ENCODE data around the gene RNASE13.
"Not testable (repeated sequence)": the region's sequence is repeated elsewhere in the genome, so short reads cannot be mapped to it uniquely, and the experiment has no call there.

The RNASE13 gene

DNA sequence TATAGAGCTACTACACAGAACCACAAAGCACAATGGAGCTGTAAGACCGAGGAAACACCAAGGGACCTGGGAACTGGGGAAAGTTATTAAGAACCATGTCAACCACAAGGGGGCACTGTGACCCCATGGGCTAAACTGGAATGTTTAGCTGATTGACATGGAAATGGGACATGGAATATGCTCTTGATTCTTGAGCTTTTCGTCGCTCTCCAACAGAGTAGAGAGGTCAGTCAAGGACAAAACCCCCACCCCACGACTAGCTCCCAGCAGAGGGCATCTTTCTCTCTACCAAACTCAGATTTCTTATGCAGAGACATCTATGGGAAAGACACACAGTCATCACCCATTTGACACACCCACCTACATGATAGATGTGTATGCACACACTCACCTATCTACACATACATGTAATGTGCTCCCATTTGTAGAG lies 19.8 kb downstream of the RNASE13 start:
- TF ChIP-seq, protein P1, sequence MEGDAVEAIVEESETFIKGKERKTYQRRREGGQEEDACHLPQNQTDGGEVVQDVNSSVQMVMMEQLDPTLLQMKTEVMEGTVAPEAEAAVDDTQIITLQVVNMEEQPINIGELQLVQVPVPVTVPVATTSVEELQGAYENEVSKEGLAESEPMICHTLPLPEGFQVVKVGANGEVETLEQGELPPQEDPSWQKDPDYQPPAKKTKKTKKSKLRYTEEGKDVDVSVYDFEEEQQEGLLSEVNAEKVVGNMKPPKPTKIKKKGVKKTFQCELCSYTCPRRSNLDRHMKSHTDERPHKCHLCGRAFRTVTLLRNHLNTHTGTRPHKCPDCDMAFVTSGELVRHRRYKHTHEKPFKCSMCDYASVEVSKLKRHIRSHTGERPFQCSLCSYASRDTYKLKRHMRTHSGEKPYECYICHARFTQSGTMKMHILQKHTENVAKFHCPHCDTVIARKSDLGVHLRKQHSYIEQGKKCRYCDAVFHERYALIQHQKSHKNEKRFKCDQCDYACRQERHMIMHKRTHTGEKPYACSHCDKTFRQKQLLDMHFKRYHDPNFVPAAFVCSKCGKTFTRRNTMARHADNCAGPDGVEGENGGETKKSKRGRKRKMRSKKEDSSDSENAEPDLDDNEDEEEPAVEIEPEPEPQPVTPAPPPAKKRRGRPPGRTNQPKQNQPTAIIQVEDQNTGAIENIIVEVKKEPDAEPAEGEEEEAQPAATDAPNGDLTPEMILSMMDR (IDR thresholded peaks at IDR 0.05; ENCODE audit: low read depth, low read length, missing control alignments), result peak; percentile 90
- Histone ChIP-seq H3K27me3 (replicated peaks) (no peaks in the 10 kb centered on the region), H3K36me3 (replicated peaks) (no peaks in the 10 kb centered on the region), H3K4me3 (ENCODE audit: low read depth, low read length) (no peak overlapping the region), H3K27ac (no peak overlapping the region)
- peak; percentile 80 for DNase-seq
- in situ Hi-C loops (cut with HindIII; ENCODE audit: low pct_ligation_motif_present, low sequenced_read_pairs), result no loop called here

DNA sequence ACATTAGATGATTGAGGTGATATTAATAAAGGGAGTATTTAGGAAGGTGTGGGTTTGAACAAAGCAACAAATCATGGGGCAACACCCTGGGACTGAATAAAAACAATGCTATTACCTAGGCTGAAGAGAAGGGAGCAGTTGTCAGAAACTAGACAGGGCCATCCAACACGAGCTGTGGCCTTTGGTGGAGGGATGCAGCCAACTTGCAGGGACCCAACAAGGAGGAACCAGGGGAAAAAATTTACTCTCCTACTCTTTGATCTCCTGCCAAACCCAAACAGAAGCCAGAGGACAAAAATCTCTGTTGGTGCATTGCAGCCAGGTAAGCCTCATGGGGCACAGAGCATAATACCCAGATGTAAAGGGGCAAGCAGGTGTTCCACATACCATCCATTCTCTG lies 23.5 kb downstream of the RNASE13 start:
- in situ Hi-C loops (cut with HindIII; ENCODE audit: low pct_ligation_motif_present, low sequenced_read_pairs), result no loop called here
- no peak for DNase-seq
- Histone ChIP-seq H3K36me3 (replicated peaks) (no peaks in the 10 kb centered on the region), H3K27me3 (replicated peaks) (no peaks in the 10 kb centered on the region), H3K4me3 (ENCODE audit: low read depth, low read length) (no peak overlapping the region), H3K27ac (no peak overlapping the region)
- TF ChIP-seq, protein P1 (IDR thresholded peaks at IDR 0.05; ENCODE audit: low read depth, low read length, missing control alignments), result no peak

DNA sequence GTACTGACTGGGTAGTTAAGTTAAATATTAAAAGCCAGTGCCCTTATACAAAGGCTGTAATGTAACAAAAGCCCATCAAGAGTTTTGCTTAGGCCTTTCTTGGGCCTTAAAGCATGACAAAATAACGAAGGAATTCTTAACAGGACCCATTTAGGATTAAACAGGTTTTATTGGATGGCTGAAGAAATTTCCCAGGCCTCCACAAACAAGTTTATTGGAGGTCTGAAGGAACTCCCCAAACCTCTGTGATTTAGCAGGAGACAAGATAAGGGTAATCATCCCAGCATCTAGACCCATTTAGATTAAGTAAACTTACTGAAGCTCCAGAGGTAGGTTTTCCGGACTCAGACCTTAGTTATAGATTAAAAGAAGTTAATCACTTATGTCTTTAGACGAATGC lies 24.9 kb downstream of the RNASE13 start:
- DNase-seq; in situ Hi-C loops (cut with HindIII; ENCODE audit: low pct_ligation_motif_present, low sequenced_read_pairs); H3K36me3 ChIP-seq (replicated peaks); H3K4me3 ChIP-seq (ENCODE audit: low read depth, low read length); H3K27ac ChIP-seq; H3K27me3 ChIP-seq (replicated peaks): not testable (repeated sequence)

DNA sequence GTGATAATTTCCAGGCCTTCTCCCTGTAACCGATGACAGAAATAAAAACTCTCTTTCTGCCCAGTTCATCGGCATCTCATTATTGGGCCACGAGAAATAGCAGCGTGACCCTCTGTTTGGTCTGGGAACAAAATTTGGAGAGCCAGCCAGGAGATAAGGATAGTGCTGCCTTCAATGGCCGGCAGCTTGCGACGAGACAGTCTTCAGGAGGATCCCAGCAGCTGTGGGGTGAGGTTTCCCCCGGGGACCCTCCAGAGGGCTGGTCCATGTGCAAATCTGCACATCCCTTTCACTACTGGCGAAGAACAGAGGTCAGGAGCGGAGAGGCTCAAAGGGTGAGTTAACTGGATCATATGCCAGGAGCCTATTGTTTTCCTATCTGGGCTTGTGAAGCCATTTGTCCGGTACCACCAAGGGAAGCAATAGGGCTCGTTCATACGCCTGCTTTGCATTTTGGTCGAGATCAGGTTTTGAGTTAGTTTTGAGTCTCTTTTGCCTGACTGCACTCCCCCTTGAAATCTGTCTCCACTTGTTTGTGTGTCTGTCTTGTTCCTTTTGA lies 30.7 kb downstream of the RNASE13 start:
- Histone ChIP-seq H3K27ac (no peak overlapping the region), H3K4me3 (ENCODE audit: low read depth, low read length) (no peak overlapping the region), H3K27me3 (replicated peaks) (no peaks in the 10 kb centered on the region), H3K36me3 (replicated peaks) (no peaks in the 10 kb centered on the region)
- TF ChIP-seq, protein P1 (IDR thresholded peaks at IDR 0.05; ENCODE audit: low read depth, low read length, missing control alignments), result no peak
- in situ Hi-C loops (cut with HindIII; ENCODE audit: low pct_ligation_motif_present, low sequenced_read_pairs), result no loop called here
- DNase-seq, result no peak

DNA sequence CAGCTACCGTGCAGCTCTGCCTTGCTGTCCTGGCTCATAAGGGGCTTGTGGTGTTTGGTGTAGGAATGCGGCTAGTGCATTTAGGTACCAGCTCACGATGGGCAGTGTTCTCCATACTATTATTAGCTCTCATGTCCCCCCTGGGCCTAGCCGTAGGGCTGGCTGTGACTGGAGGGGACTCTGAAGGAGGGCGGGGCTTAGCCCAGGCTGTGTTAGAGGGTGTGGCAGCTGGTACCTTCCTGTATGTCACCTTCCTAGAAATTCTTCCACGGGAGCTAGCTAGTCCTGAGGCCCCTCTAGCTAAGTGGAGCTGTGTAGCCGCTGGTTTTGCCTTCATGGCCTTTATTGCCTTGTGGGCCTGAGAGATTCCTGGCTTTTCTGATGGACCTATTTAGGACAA lies 33.4 kb downstream of the RNASE13 start:
- in situ Hi-C loops (cut with HindIII; ENCODE audit: low pct_ligation_motif_present, low sequenced_read_pairs), result no loop called here
- H3K27me3 ChIP-seq (replicated peaks), result no peaks in the 10 kb centered on the region

DNA sequence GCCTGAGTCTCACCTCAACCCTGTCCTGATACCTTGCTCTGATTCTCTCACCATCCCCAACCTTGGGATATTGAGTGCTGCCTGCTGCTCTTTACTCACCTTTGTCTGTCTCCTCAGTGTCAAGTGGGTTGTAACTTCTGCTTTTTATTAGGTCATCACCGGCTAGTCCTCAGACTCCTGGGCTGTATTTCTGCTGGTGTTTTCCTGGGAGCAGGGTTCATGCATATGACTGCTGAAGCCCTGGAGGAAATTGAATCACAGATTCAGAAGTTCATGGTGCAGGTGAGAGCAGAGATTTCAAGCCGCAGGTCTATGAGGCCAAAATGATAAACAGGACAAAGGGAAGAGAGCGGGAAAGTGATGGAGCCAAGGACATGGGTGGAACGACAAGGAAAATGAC lies 35.0 kb downstream of the RNASE13 start:
- Histone ChIP-seq H3K4me3 (ENCODE audit: low read depth, low read length) (no peak overlapping the region), H3K27me3 (replicated peaks) (no peaks in the 10 kb centered on the region), H3K27ac (no peak overlapping the region), H3K36me3 (replicated peaks) (peaks cover 19% of the 10 kb centered on the region)
- in situ Hi-C loops (cut with HindIII; ENCODE audit: low pct_ligation_motif_present, low sequenced_read_pairs), result no loop called here
- no peak for DNase-seq
- TF ChIP-seq, protein P1 (IDR thresholded peaks at IDR 0.05; ENCODE audit: low read depth, low read length, missing control alignments), result no peak

More for the DNA sequence above, 33.4 kb downstream of the RNASE13 start:
- Histone ChIP-seq H3K27ac (no peak overlapping the region), H3K36me3 (replicated peaks) (peaks cover 3% of the 10 kb centered on the region), H3K4me3 (ENCODE audit: low read depth, low read length) (no peak overlapping the region)
- TF ChIP-seq, protein P1 (IDR thresholded peaks at IDR 0.05; ENCODE audit: low read depth, low read length, missing control alignments), result no peak
- no peak for DNase-seq

Data from brain microvascular endothelial cell (primary cell).